ENCODE measurements around the gene TUBB. TPM values are rescaled to one million over a fixed set of nuclear protein-coding genes. Genes with fewer than 3 reads are reported as not detected.
A peak's percentile ranks its signal among the peaks of the same experiment; 100 is the strongest.

The TUBB gene
- total and polyA plus RNA-seq, 2 of the 4 experiments (the other 2 are of a cell fraction) = 1,401 to 2,004 TPM

GRCh38 chr6:30678964-30679726 is 41.0 kb upstream of the TUBB start:
- Histone ChIP-seq H4K8ac (ENCODE audit: low read depth in 2 of 2, low read length in 2 of 2) (no peak overlapping the region), H2BK120ac (ENCODE audit: low read depth, low read length) (peak overlapping the region; percentile 35; the same call in 1 of the 2 replicates), H3K4ac (ENCODE audit: low read depth, low read length) (no peak overlapping the region), H3K4me2 (ENCODE audit: low read depth, low read length) (peak overlapping the region; percentile 76), H3K27ac (ENCODE audit: insufficient read depth, low read length) (peak overlapping the region; percentile 49), H3K9me3 (ENCODE audit: control insufficient read depth, insufficient read depth, low read length) (no peaks in the 10 kb centered on the region), H3K27me3 (ENCODE audit: control insufficient read depth, insufficient read depth, low read length) (no peaks in the 10 kb centered on the region), H2BK20ac (ENCODE audit: low read depth, low read length) (no peak overlapping the region), H3K56ac (ENCODE audit: extremely low read depth, insufficient read depth, low read length) (no peak overlapping the region), H2BK5ac (ENCODE audit: low read depth, low read length, poor library complexity, severe bottlenecking) (peak overlapping the region; percentile 1), H3K4me3 (ENCODE audit: insufficient read depth, low read depth, low read length) (no peak overlapping the region), H3K9ac (ENCODE audit: low read depth, low read length) (peak overlapping the region; percentile 17; the same call in 1 of the 2 replicates), H2AFZ (replicated peaks; ENCODE audit: low read length, poor library complexity) (peak overlapping the region; percentile 12), H3K18ac (ENCODE audit: low read depth, low read length) (no peak overlapping the region), H3K14ac (replicated peaks; ENCODE audit: low read depth, low read length) (0 out of 2 replicates have a peak overlapping the region, but pooled peaks have one; percentile 76), H3K9me1 (ENCODE audit: insufficient read depth, low read length) (no peaks in the 10 kb centered on the region), H4K5ac (ENCODE audit: low read depth, low read length) (no peak overlapping the region), H3K79me1 (ENCODE audit: low read depth in 1 of 2, low read length in 2 of 2) (peaks cover 13 to 47% of the 10 kb centered on the region in 2 experiments), H3K23ac (ENCODE audit: low read depth, low read length) (no peak overlapping the region; the same call in 1 of the 2 replicates), H3K4me1 (ENCODE audit: control insufficient read depth, insufficient read depth, low read length) (peaks cover 14% of the 10 kb centered on the region), H4K91ac (ENCODE audit: insufficient read depth, low read depth, low read length) (no peak overlapping the region; the same call in 1 of the 2 replicates), H2AK5ac (ENCODE audit: low read depth, low read length) (no peak overlapping the region), H4K20me1 (ENCODE audit: insufficient read depth, low read length) (peaks cover 80% of the 10 kb centered on the region), H3K36me3 (ENCODE audit: control insufficient read depth, insufficient read depth, low read length) (peaks cover 58% of the 10 kb centered on the region), H2AK9ac (replicated peaks; ENCODE audit: low read depth, low read length, poor library complexity) (peak overlapping the region; percentile 38), H2BK15ac (ENCODE audit: low read depth, low read length) (no peak overlapping the region)
- TF ChIP-seq SMC3 (IDR thresholded peaks at IDR 0.05; ENCODE audit: low read depth, low read length) (peak; percentile 95), POLR2A (IDR thresholded peaks at IDR 0.05; ENCODE audit: low read depth, low read length) (no peak; the same call in 1 of the 2 replicates), NFE2L2 (IDR thresholded peaks at IDR 0.05; ENCODE audit: low read depth, low read length) (no peak), CEBPB (IDR thresholded peaks at IDR 0.05; ENCODE audit: low read depth, low read length) (no peak), USF2 (IDR thresholded peaks at IDR 0.05; ENCODE audit: low read depth, low read length) (no peak), MAZ (IDR thresholded peaks at IDR 0.05; ENCODE audit: borderline replicate concordance, low read depth, low read length) (peak; percentile 75; the same call in 1 of the 2 replicates), CHD1 (IDR thresholded peaks at IDR 0.05; ENCODE audit: low read depth, low read length) (no peak; the same call in 1 of the 2 replicates), CTCF (conservative IDR thresholded peaks at IDR 0.05; ENCODE audit: low read depth, low read length) (peak; percentile 93), ELK1 (IDR thresholded peaks at IDR 0.05; ENCODE audit: borderline replicate concordance, low read depth, low read length) (no peak), MXI1 (IDR thresholded peaks at IDR 0.05; ENCODE audit: borderline replicate concordance, low read depth, low read length) (0 out of 2 replicates have a peak, but pooled peaks have one; percentile 32), RAD21 (IDR thresholded peaks at IDR 0.05; ENCODE audit: low read length) (peak; percentile 95), RFX5 (IDR thresholded peaks at IDR 0.05; ENCODE audit: low read depth, low read length) (no peak)
- dilution Hi-C loops (cut with HindIII; ENCODE audit: low sequenced_read_pairs, unreplicated experiment) (no loop called here), intact Hi-C loops (cut with micrococcal nuclease) (loop anchor here (1.0 to 2.0 kb wide), 2 partner anchors 43 to 150 kb away; no protein-coding TSS in a partner anchor), in situ Hi-C loops (cut with MboI; ENCODE audit: low sequenced_read_pairs) (loop anchor here (5.0 kb wide), 1 partner anchor 198 kb away; no protein-coding TSS in a partner anchor)
- WGBS, 2 experiments (ENCODE audit: extremely low coverage in 2 of 2, insufficient read length in 1 of 2) = 17% methylated on average over 3 of the region's 31 CpGs; no CpG with 5 or more reads in 1 of the 2 experiments
- BruUV-seq (replicated peaks) = no TSS peak
- POLR2A ChIA-PET (ENCODE audit: unreplicated experiment) = interaction anchor here (0.6 to 1.6 kb wide), 2 partner anchors 43 to 73 kb away, joined by 4 to 6 read pairs; no protein-coding TSS in a partner anchor
- ATAC-seq (ENCODE audit: low read depth) (peak; percentile 36), DNase-seq (peak; percentile 73)
- CTCF ChIA-PET = interaction anchor here (0.5 to 1.9 kb wide), 10 partner anchors 9 to 149 kb away, joined by 3 to 12 read pairs (median 4); partner anchors contain the start of gene NRM
